ENCODE results near the gene HAVCR2.
A peak's percentile ranks its signal among the peaks of the same experiment; 100 is the strongest.

The HAVCR2 gene

DNA sequence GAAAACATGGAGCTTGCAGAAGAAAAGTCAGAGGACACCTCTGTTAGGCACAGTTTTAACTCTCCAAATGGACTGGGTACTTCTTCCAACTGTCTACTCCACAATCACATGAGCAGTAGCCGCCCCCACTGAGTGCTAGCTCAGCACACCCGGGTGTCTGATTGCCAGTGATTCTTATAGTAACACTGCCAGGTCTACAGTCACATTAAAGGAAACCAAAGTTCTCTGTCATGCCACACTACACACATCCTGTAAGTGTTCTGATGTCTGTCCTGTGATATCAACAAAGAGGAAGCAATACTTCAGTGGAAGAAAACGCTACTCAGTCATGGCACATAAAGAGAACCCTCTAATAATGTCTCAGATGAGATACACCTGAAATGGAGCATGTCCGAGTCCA is at the start of gene HAVCR2:
Gene HAVCR2 (minus strand): TSS at position 69 of the 400 bp plus-strand sequence. CDS start 61 bp downstream, at position 8.
- no peak for DNase-seq

DNA sequence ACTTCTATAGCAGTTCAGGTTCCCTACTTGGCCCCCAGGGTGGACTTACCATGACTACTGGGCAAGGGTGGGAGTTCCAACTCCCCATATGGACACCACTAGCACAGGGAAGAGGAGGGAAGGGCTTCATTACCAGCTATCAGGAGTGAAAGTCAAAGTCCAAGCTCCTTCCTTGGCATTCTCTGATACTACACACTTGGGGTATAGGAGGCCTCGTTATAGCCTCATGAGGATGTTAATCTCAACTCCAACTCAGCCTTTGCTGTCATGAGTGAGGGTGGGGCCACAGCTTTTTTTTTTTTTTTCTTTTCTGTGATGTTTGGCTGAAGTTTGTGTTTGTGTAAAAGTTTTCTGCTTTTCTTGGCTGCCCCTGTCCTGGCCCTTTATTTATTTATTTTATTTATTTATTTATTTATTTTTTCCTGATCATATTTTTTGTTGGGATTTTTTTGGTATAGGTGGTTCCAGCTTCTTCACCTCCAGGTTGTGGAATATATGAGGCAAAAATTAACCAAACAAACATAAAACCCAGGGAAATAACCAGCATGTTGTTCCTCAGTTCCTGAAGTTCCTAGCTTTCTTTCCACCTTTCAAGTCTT is 48.5 kb upstream of the HAVCR2 start:
- no peak for DNase-seq

DNA sequence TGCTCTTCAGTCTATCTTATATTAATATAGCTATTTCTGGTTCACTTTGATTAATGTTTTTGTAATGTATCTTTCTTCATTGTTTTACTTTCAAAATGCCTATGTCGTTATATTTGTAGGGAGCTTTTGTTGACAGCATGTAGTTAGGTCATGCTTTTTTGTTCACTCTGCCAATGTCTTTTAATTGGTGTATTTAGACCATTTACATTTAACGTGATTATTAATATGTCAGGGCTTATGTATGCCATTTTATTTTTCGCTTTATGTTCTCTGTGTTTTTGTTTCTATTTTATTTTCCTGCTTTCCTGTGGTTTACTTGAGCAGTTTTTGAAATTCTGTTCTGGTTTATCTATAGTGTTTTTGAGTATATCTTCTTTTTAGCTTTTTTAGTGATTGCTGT is 46.5 kb upstream of the HAVCR2 start:
- no peak for DNase-seq

DNA sequence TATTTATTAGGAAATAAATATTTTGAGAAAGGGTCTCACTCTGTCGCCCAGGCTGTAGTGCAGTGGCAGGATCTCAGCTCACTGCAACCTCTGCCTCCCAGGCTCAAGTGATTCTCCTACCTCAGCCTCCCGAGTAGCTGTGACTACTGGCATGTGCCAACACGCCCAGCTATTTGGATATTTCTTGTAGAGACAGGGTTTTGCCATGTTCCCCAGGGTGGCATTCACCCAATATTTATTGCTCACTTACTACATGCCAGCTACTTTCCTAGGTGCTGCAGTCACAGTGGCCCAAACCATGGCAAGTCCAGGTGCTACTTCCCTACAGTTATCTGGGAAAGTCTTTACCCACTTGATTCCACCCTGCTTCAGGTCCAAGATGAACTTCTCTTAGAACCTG is 42.2 kb upstream of the HAVCR2 start:
- DNase-seq: no peak

DNA sequence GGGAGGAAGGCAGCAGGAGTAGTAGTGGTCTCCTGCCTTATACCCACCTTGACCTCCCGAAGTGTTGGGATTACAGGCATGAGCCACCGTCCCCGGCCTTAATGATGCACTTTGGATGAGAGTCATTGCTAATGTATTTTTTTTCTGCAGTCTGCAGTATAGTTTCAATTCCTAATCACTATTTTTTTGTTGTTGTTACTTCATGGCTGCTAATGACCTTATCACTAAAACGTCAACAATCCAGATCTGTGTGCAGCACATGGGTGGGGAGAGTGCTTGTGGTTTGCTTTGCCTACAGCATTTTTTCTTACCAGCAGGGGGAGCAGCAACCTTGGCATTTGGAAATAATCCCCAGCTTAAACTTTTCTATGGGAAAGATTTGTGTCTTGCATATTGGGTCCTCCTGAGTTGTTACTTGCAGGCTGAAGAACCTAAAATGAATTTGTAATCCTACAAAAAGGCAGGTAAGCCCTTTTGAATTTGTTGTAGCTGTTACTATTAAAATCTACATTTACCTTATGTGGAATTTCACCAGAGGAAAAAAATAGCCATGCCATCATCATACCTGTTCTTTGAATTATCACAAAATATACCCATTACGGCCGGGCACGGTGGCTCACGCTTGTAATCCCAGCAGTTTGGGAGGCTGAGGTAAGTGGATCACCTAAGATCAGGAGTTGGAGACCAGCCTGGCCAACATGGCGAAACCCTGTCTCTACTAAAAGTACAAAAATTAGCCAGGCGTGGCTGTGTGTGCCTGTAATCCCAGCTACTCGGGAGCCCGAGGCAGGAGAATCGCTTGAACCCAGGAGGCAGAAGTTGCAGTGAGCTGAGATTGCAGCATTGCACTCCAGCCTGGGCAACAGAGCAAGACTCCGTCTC is 40.1 kb upstream of the HAVCR2 start:
- peak; percentile 14 for DNase-seq

DNA sequence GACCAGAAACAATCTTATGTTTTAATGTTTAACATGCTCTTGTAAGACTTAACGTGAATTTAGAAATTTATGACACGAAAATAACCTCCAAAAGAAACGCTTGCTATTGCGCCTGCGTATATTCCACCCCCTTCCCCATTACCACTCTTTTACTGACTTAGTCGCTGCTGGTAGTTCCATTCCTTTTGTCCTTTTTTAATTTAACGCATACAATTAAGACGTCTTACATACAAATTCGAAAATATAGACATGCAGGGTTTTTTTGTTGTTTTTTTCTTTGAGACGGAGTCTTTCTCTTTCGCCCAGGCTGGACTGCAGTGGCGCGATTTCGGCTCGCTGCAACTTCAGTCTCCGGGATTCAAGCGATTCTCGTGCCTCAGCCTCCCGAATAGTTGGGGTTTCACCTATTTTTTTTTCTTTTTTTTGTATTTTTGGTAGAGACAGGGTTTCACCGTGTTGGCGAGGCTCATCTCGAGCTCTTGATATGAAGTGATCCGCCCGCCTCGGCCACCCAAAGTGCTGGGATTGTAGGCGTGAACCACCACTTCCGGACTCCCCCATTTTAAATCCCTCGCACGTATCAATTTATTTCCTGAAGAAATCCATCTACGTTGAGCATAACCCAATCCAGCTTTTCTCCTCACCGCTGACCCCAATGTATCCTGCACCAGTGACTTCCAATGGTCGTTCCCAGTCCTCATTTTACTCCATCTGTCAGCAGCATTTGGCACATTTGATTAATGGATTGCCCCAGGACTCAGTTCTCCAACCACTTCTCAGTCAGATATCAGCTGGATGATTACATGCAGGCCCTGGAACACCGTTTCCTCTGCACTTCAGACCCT is 34.5 kb upstream of the HAVCR2 start:
- peak; percentile 60 for DNase-seq

DNA sequence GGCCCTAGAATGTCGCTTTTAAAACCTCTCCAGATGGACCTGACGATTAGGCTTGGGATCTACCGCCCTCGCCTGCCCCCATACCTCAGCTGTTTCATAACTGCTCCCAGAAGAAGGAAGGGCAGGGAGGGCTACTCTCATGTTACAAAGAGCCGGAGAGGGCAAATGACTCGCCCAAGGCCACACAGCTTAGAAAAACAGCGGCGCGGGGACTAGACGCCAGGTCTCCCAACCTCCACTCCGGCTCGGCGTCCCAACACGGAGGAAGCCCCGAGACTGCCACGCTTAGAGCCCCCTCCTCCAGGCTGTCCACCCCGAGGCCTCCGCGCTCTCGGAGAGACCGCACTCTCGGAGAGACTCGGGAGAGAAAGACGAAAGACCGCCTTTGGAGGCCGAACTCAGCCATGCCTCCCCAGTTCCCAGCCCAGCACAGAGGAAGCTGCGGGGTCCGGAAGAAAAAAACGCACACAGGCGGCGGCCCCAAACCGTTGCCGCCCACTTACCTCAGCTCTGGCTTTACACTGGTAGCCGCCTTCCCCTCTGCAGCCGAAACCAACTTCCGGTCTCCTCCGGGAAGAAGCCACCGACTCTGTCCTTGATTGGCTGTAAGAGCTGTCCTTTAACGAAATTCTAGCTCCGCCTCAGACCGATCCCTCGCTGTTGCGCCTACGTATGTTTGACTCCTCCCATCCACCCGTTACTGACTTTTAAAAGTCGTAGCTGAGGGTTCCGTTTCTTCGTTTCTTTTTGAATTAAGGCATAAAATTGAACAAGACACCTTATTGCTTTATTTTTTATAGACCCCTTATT is 33.7 kb upstream of the HAVCR2 start, which contains the start of gene MED7:
Gene MED7 (minus strand): TSS at position 549 of the 810 bp plus-strand sequence. CDS start 3,434 bp downstream, outside the sequence.
- peak; percentile 94 for DNase-seq

DNA sequence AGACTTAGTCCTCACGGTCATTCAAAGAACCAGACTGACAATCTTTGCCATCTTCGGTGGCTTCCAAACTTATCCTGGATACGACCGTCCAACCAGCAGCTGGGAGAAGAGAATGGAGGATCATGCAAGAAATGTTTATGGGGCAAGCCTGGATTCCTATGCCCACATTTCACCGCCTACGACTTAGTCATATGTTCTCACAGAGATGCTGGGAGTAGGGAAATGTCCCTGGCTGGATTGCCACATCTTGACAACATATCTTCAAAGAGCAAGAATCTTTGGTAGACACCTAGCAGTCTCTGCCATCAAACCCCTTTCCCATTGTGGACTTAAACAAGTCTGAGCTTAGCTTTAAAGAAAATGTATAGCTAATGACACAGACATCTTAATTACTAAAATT is 28.8 kb upstream of the HAVCR2 start:
- no peak for DNase-seq

DNA sequence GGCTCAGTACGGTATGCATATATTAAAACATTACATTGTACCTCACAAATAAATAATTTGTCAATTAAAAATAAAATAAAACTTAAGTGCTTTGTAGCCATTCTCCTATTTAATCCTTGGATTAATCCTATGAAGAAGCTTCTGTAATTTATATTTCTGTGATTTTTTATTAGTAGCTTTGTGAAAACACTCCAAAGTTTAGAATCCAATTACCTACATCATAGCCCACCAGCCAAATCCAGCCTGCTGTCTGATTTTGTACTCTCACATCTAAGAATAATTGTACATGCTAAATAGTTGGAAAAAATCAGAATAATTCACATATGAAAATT is 23.4 kb upstream of the HAVCR2 start:
- no peak for DNase-seq

DNA sequence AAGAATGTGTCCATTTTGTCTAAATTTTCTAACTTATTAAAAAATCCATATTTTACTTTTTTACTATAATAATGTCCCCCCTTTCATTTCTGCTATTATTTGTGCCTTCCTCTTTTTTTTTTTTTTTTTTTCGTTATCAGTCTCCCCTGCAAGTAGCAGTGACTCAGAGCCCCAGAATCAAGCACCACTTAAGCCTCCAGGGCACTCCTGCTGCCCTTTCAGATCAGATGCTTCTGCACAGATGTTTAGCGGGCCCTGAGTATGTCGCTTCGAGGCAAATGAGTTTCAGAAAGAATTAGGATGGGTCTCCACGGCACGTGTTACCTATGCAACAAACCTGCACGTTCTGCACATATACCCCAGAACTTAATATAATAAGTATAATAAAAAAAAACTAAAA is 22.1 kb upstream of the HAVCR2 start:
- no peak for DNase-seq

DNA sequence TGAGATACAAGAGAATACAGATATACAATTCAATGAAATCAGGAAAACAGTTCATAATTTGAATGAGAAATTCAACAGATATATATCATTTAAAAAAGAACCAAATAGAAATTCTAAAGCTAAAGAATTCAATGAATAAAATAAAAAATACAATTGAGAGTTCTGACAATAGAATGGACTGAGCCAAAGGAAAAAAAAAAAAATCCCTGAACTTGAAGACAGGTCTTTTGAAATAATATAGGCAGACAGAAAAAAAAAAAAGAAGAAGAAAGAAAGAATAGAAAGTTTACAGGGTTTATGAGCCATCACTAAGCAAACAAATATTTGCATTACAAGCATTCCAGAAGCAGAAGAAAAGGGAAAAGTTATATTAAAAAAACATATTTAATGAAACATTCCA is 12.9 kb upstream of the HAVCR2 start:
- no peak for DNase-seq

DNA sequence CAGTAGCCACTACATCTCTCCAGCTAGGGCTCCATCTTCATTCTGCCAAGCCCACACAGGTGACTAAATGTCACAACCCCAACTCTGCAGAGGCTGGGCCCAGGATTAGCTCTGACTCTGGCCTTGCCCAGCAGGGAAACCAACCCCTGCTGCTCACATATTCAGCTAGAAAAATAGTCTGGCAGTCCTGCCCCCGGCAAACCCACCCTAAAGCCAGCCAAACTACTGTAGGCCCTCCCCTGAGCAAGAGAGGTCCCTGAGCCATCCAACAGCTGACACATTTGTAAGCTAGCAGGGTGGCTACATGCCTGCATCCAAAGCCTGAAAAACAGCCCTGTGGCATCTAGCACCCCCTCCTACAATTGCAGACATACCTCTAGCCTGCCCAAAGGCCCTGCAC is 11.3 kb upstream of the HAVCR2 start:
- DNase-seq: no peak

DNA sequence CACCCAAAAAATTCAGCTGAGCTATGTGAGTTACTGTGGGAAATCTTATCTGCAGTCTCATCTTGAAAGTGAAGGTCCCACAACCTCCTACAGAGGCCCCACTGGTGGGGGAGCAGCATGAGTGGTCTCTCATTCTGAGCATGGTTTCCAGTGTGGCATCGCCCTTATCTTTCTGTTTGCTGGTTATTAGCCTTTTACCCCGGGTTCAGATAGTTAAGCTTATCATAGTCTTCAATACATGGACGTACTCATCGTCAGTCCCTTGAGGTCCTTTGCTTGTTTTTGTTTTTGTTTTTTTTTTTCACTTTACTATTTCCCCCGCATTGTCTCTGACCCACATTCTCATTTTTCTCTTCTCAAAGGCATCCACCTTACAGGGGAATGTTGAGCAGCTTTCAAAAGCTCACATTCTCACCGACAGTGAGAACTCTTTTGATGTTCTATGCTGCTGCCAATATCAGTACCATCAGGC is 7.7 kb upstream of the HAVCR2 start:
- no peak for DNase-seq

DNA sequence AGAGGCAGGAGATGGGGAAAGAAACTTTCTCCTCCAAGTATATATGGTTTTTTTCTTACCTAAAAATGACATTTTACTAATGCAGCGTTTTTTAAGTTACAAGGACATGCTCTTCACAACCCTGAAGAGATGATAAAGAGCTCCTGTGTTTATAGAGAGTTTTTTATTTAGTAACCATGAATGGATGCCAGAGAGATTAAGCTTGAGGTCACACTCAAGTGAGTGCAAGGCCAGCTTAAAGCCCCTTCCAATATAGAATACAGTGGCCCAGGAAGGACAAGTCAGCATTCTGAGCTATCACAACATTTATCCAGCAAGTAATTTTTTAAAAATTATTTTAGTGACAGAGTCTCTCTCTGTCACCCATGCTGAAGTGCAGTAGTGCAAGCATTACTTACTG is 6.7 kb upstream of the HAVCR2 start:
- no peak for DNase-seq

DNA sequence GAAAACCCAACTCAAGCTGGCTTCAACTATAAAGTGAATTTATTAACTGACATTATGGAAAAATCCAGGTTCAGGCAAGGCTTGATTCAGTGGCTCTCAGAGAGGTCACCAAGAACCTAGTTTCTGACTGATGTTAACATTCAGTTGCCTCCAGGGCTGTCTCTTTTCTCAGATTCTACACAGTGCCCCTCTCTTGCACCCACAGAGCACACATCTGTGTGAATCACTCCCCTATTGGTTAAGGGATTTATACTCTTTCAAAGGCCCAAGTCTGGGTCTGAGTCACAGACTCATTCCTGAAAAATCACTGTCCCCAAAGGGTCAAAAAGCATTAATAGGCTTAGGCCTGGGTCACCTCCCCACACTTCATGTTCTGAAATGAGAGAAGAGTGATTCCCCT is 6.2 kb upstream of the HAVCR2 start:
- DNase-seq: no peak

DNA sequence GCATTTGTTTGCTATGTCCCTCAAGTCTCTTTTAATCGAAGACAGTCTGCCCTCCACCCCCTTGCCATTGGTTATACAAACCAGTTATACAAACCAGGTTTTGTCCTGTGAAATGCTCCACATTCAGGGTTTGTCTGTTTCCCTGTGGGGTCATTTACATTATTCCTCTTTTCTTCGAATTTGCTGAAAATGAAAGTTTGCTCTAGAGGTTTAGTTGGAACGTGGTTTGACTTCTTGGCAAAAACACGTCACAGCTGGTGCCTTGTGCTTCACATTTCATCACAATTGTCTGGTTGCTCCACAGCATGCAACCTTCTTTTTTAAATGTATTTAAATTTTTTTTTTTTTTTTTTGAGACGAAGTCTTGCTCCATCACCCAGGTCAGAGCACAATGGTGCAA is 4.2 kb upstream of the HAVCR2 start:
- no peak for DNase-seq

DNA sequence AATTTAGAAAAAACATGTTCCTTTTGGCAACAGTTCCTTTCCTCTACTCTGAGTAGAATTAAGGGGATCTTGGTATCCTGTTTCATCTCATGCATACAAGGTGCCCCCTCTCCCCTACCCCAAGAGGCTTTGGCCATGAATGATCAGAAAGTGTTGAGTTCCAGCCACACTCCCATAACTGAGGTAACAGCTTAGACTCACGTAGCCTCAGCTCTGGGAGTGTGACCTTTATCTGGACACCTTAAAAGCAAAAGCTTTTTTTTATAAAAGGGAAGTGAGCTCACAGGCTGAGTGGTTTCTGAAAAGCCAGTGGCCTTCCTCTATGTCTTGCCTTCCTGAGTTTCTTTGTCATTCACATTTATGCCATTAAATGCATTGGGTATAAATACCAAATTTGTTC is 900 bp upstream of the HAVCR2 start:
- DNase-seq: no peak

DNA sequence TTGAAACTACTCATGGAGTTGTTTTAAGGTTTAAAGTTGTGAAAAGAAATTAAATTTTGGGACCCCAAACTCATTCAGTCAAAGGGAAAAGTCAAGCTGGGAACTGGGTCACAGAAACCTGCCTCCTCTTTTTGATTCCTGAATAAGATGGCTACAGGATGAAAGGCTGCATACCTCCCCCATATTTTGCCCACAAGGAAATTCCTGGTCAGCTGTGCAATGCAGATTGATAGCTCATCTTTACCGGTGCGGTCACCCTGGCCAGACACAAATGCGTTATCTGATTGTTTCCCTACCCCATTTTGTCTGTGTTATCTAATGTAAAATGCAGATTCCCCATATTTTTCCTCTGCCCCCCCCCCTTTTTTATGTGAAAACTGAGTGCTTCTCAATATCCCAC is 1.3 kb downstream of the HAVCR2 start:
- no peak for DNase-seq

DNA sequence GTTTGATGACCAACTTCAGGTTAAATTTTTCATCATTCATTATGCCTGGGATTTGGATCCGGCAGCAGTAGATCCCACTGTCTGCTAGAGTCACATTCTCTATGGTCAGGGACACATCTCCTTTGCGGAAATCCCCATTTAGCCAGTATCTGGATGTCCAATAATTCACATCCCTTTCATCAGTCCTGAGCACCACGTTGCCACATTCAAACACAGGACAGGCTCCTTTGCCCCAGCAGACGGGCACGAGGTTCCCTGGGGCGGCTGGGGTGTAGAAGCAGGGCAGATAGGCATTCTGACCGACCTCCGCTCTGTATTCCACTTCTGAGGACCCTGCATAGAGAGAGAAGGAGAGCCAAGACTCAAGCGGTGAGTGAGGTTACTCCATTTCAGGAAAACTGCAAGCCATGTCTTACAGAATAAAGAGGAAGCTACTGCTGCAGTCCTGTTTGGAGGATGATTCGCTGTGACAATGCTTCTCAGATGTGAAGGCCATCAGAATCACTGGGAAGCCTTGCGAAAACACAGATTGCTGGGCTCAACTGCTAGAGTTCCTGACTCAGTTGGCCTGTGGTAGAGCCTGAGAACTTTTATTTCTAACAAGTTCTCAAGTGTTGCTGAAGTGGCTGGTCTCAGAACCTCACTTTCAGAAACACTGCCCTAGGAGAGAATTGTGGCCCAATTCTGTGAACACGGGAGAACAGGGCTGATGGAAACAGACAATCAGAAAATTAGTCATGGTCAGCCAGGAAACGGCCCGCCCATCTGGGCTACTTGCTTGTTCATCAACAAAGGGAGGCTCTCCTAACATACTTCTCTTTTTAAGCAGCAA is 2.0 kb downstream of the HAVCR2 start:
- no peak for DNase-seq

DNA sequence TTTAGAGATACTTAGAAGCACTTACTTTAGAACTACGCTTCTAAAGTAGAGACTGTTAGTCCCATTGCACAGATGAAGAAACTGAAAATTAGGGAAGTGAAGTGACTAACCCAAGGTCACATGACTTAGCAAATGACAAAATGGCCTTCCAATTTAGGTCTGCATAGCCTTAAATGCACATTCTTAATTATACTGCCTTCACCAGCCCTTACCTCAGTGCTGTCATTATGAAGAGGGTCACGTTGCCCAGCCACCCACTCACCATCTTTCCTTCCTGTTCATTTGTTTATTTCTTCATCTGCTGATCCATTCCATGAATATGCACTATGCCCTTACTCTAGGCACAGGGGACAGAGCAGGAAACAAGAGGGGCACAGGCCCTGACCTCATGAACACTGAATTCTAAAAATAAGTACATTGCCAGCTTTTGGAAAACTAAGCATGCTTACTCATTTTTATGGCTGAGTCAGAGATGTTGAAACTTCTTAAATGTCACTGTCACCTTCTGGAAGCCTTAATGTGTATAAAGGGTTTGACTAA is 8.6 kb downstream of the HAVCR2 start:
- DNase-seq: no peak

DNA sequence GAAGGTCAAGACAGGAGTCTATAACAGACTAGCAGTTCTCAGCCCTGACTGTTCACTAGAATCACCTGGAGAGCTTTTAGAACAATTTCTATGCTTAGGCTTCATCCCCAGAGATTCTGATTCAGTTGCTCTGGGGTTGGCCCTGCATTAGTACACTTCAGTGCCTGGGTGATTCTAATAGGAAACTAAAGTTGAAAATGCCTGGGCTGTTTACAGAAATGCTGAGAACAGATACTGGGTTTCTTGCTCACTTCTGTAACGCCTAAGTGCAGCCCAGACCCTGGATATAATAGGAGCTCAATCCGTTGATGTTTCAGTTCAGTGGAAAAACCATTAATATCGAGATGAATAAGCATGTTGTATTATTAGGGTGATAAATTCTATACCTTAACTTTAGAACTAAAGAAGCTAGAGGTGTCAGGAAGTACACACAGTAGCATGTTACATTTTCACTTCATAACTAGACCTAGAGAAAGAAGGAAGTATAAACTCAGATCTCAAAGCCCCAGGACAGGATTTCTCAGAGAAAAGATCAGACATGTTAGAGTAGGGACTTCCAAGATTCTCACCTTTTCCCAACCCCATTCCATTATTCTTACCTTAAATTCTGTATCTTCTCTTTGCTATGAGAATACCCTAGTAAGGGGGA is 20.4 kb downstream of the HAVCR2 start:
- no peak for DNase-seq
